ENCODE results near the gene RGPD4. TPM values are rescaled to one million over a fixed set of nuclear protein-coding genes. Genes with fewer than 3 reads are reported as not detected.

The RGPD4 gene
- total and polyA plus RNA-seq, 7 experiments from 2014 or later, result 0.08 to 0.16 (median 0.11) TPM; not detected in 4

DNA sequence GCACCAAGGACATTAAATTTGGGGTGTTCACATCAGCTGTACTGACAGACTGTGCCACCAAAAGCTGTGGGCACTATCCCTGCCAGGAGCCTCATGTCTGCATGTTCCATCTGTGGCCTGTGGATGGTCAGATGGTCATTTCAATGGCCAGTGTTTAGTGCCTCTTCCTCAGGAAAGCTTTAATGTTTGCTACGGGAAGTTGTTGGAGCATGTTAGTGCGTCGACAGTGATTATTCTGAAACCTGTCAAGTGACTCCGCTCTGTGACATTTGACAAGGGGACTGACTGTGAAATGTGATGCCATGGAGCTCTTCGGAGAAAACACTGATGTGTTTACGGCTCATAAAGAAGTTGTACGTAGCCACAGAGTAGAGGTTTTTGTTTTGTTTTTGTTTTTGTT is 18.7 kb upstream of the RGPD4 start:
- Mint-ChIP-seq H3K36me3 (no peaks in the 10 kb centered on the region), H3K4me1 (no peaks in the 10 kb centered on the region), H3K27ac (no peak overlapping the region), H3K27me3 (no peaks in the 10 kb centered on the region), H3K4me3 (no peak overlapping the region), H3K9me3 (peaks cover 0 to 4% (median 0%) of the 10 kb centered on the region in 11 donors)
- no peaks in the 10 kb centered on the region for H3K36me3 ChIP-seq (ENCODE audit: control insufficient read depth in 2 of 3, insufficient read depth in 3 of 3, low read length in 3 of 3)
- ChIA-PET CTCF (no interaction called here), POLR2A (no interaction called here)
- no peaks in the 10 kb centered on the region for H3K4me1 ChIP-seq (ENCODE audit: control insufficient read depth in 2 of 2, insufficient read depth in 2 of 2, low read length in 2 of 2)
- H3K27me3 ChIP-seq (ENCODE audit: control insufficient read depth in 2 of 2, insufficient read depth in 2 of 2, low read length in 2 of 2), result no peaks in the 10 kb centered on the region
- no peak for ATAC-seq
- intact Hi-C loops (cut with micrococcal nuclease), result no loop called here
- DNase-seq, result no peak
- H3K4me3 ChIP-seq (ENCODE audit: low read length), result no peak overlapping the region
- no peak overlapping the region for H3K27ac ChIP-seq (ENCODE audit: low read depth, low read length)
- H3K9me3 ChIP-seq (ENCODE audit: control insufficient read depth in 2 of 3, low read length in 3 of 3), result no peaks in the 10 kb centered on the region

GRCh38 chr2:107808959-107809358 is 17.7 kb upstream of the RGPD4 start:
- Mint-ChIP-seq H3K27ac (no peak overlapping the region), H3K9me3 (peaks cover 0 to 3% (median 0%) of the 10 kb centered on the region in 11 donors), H3K36me3 (no peaks in the 10 kb centered on the region), H3K4me3 (no peak overlapping the region), H3K27me3 (no peaks in the 10 kb centered on the region), H3K4me1 (no peaks in the 10 kb centered on the region)
- no peak for DNase-seq
- ChIA-PET POLR2A (no interaction called here), CTCF (no interaction called here)
- Histone ChIP-seq H3K9me3 (ENCODE audit: control insufficient read depth in 2 of 3, low read length in 3 of 3) (no peaks in the 10 kb centered on the region), H3K27me3 (ENCODE audit: control insufficient read depth in 2 of 2, insufficient read depth in 2 of 2, low read length in 2 of 2) (no peaks in the 10 kb centered on the region), H3K27ac (ENCODE audit: low read depth, low read length) (no peak overlapping the region), H3K36me3 (ENCODE audit: control insufficient read depth in 2 of 3, insufficient read depth in 3 of 3, low read length in 3 of 3) (no peaks in the 10 kb centered on the region), H3K4me1 (ENCODE audit: control insufficient read depth in 2 of 2, insufficient read depth in 2 of 2, low read length in 2 of 2) (no peaks in the 10 kb centered on the region), H3K4me3 (ENCODE audit: low read length) (no peak overlapping the region)
- ATAC-seq, result no peak
- intact Hi-C loops (cut with micrococcal nuclease), result no loop called here

GRCh38 chr2:107809835-107810234 is 16.9 kb upstream of the RGPD4 start:
- no peak overlapping the region for H3K4me3 Mint-ChIP-seq
- intact Hi-C loops (cut with micrococcal nuclease), result no loop called here
- H3K9me3 Mint-ChIP-seq, result peaks cover 0 to 6% (median 0%) of the 10 kb centered on the region in 11 donors
- H3K4me1 ChIP-seq (ENCODE audit: control insufficient read depth in 2 of 2, insufficient read depth in 2 of 2, low read length in 2 of 2), result no peaks in the 10 kb centered on the region
- no peaks in the 10 kb centered on the region for H3K27me3 Mint-ChIP-seq
- no peaks in the 10 kb centered on the region for H3K36me3 Mint-ChIP-seq
- no peaks in the 10 kb centered on the region for H3K9me3 ChIP-seq (ENCODE audit: control insufficient read depth in 2 of 3, low read length in 3 of 3)
- ChIA-PET CTCF (no interaction called here), POLR2A (no interaction called here)
- no peak overlapping the region for H3K27ac ChIP-seq (ENCODE audit: low read depth, low read length)
- no peaks in the 10 kb centered on the region for H3K36me3 ChIP-seq (ENCODE audit: control insufficient read depth in 2 of 3, insufficient read depth in 3 of 3, low read length in 3 of 3)
- H3K4me1 Mint-ChIP-seq, result no peaks in the 10 kb centered on the region
- no peak for DNase-seq
- H3K27me3 ChIP-seq (ENCODE audit: control insufficient read depth in 2 of 2, insufficient read depth in 2 of 2, low read length in 2 of 2), result no peaks in the 10 kb centered on the region
- ATAC-seq, result no peak
- no peak overlapping the region for H3K4me3 ChIP-seq (ENCODE audit: low read length)
- no peak overlapping the region for H3K27ac Mint-ChIP-seq

- H3K4me1 Mint-ChIP-seq, result no peaks in the 10 kb centered on the region
- H3K27ac ChIP-seq (ENCODE audit: low read depth, low read length), result no peak overlapping the region
- peaks cover 0 to 6% (median 0%) of the 10 kb centered on the region in 11 donors for H3K9me3 Mint-ChIP-seq
- H3K36me3 ChIP-seq (ENCODE audit: control insufficient read depth in 2 of 3, insufficient read depth in 3 of 3, low read length in 3 of 3), result no peaks in the 10 kb centered on the region
- no peaks in the 10 kb centered on the region for H3K4me1 ChIP-seq (ENCODE audit: control insufficient read depth in 2 of 2, insufficient read depth in 2 of 2, low read length in 2 of 2)
- no peak for DNase-seq
- no peaks in the 10 kb centered on the region for H3K36me3 Mint-ChIP-seq
- H3K27me3 Mint-ChIP-seq, result no peaks in the 10 kb centered on the region
- no peak overlapping the region for H3K4me3 Mint-ChIP-seq
- no peak overlapping the region for H3K4me3 ChIP-seq (ENCODE audit: low read length)
- ATAC-seq, result no peak
- H3K27ac Mint-ChIP-seq, result no peak overlapping the region
- no peaks in the 10 kb centered on the region for H3K9me3 ChIP-seq (ENCODE audit: control insufficient read depth in 2 of 3, low read length in 3 of 3)
- intact Hi-C loops (cut with micrococcal nuclease), result no loop called here
- ChIA-PET CTCF (no interaction called here), POLR2A (no interaction called here)
- H3K27me3 ChIP-seq (ENCODE audit: control insufficient read depth in 2 of 2, insufficient read depth in 2 of 2, low read length in 2 of 2), result no peaks in the 10 kb centered on the region
These were observed 16.0 kb upstream of the RGPD4 start for GRCh38 chr2:107810734-107811133.

DNA sequence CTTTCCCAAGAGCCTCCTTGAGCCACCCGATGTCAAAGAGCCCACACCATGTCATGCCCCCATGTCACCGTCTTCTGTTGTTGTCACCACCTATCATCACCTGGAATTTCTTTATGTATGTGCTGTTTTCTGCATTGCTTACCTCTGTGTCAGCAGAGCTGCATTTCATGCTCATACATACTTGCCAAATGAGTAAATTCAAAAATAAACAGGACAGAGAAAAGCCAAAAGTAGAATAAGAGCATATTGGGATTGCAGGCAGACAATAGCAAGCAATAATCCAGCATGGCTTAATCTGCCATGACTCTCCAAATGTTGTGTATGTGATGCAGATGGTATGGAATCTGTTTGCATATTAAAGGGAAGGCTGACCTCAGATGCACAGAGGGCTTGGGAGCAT is 15.3 kb upstream of the RGPD4 start:
- CTCF ChIA-PET, result no interaction called here
- H3K36me3 Mint-ChIP-seq, result no peaks in the 10 kb centered on the region

GRCh38 chr2:107812006-107812405 is 14.7 kb upstream of the RGPD4 start:
- Mint-ChIP-seq H3K36me3 (no peaks in the 10 kb centered on the region), H3K4me1 (no peaks in the 10 kb centered on the region), H3K27ac (no peak overlapping the region), H3K9me3 (peaks cover 0 to 6% (median 0%) of the 10 kb centered on the region in 11 donors), H3K4me3 (no peak overlapping the region), H3K27me3 (no peaks in the 10 kb centered on the region)
- POLR2A ChIA-PET, result no interaction called here
- Histone ChIP-seq H3K4me1 (ENCODE audit: control insufficient read depth in 2 of 2, insufficient read depth in 2 of 2, low read length in 2 of 2) (no peaks in the 10 kb centered on the region), H3K4me3 (ENCODE audit: low read length) (no peak overlapping the region), H3K27ac (ENCODE audit: low read depth, low read length) (no peak overlapping the region), H3K9me3 (ENCODE audit: control insufficient read depth in 2 of 3, low read length in 3 of 3) (no peaks in the 10 kb centered on the region), H3K36me3 (ENCODE audit: control insufficient read depth in 2 of 3, insufficient read depth in 3 of 3, low read length in 3 of 3) (no peaks in the 10 kb centered on the region), H3K27me3 (ENCODE audit: control insufficient read depth in 2 of 2, insufficient read depth in 2 of 2, low read length in 2 of 2) (no peaks in the 10 kb centered on the region)
- DNase-seq, result no peak
- no peak for ATAC-seq
- CTCF ChIA-PET, result no interaction called here
- intact Hi-C loops (cut with micrococcal nuclease), result no loop called here

More for the DNA sequence above, 15.3 kb upstream of the RGPD4 start:
- no peaks in the 10 kb centered on the region for H3K9me3 ChIP-seq (ENCODE audit: control insufficient read depth in 2 of 3, low read length in 3 of 3)
- no peak overlapping the region for H3K27ac ChIP-seq (ENCODE audit: low read depth, low read length)
- intact Hi-C loops (cut with micrococcal nuclease), result no loop called here
- H3K4me1 ChIP-seq (ENCODE audit: control insufficient read depth in 2 of 2, insufficient read depth in 2 of 2, low read length in 2 of 2), result no peaks in the 10 kb centered on the region
- no peaks in the 10 kb centered on the region for H3K27me3 ChIP-seq (ENCODE audit: control insufficient read depth in 2 of 2, insufficient read depth in 2 of 2, low read length in 2 of 2)
- Mint-ChIP-seq H3K27ac (no peak overlapping the region), H3K4me1 (no peaks in the 10 kb centered on the region), H3K27me3 (no peaks in the 10 kb centered on the region), H3K4me3 (no peak overlapping the region), H3K9me3 (peaks cover 0 to 6% (median 0%) of the 10 kb centered on the region in 11 donors)
- ATAC-seq, result no peak
- no peak for DNase-seq
- H3K36me3 ChIP-seq (ENCODE audit: control insufficient read depth in 2 of 3, insufficient read depth in 3 of 3, low read length in 3 of 3), result no peaks in the 10 kb centered on the region
- POLR2A ChIA-PET, result no interaction called here
- no peak overlapping the region for H3K4me3 ChIP-seq (ENCODE audit: low read length)

- no peak overlapping the region for H3K4me3 Mint-ChIP-seq
- H3K4me1 Mint-ChIP-seq, result no peaks in the 10 kb centered on the region
- ATAC-seq, result no peak
- H3K27me3 Mint-ChIP-seq, result no peaks in the 10 kb centered on the region
- no peak overlapping the region for H3K27ac Mint-ChIP-seq
- no peaks in the 10 kb centered on the region for H3K27me3 ChIP-seq (ENCODE audit: control insufficient read depth in 2 of 2, insufficient read depth in 2 of 2, low read length in 2 of 2)
- ChIA-PET POLR2A (no interaction called here), CTCF (no interaction called here)
- no peak for DNase-seq
- peaks cover 0 to 8% (median 0%) of the 10 kb centered on the region in 11 donors for H3K9me3 Mint-ChIP-seq
- H3K4me3 ChIP-seq (ENCODE audit: low read length), result no peak overlapping the region
- no peak overlapping the region for H3K27ac ChIP-seq (ENCODE audit: low read depth, low read length)
- no peaks in the 10 kb centered on the region for H3K9me3 ChIP-seq (ENCODE audit: control insufficient read depth in 2 of 3, low read length in 3 of 3)
- H3K36me3 Mint-ChIP-seq, result no peaks in the 10 kb centered on the region
- intact Hi-C loops (cut with micrococcal nuclease), result no loop called here
- no peaks in the 10 kb centered on the region for H3K36me3 ChIP-seq (ENCODE audit: control insufficient read depth in 2 of 3, insufficient read depth in 3 of 3, low read length in 3 of 3)
- no peaks in the 10 kb centered on the region for H3K4me1 ChIP-seq (ENCODE audit: control insufficient read depth in 2 of 2, insufficient read depth in 2 of 2, low read length in 2 of 2)
These were observed 9.3 kb upstream of the RGPD4 start for GRCh38 chr2:107817378-107817777.
